ENCODE measurements around the gene WDFY4.

DNA sequence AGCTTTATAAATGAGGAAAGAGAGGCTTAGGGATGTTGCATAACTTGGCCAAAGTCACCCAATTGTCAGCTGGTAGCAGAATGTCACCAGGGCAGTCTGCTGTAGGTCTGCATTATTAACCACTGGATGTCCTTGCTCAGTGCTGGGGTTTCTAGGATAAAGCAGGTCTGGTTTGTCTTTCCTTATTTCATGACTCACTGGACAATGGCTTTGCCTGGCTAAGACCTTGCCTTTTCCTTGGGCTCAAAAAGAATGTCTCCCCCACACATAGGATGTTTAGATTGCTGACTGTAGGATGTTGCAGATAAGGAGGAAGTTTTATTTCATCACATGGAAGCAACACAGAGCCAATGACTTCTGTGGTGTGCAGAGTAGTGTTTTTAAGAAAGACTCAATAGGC, 29.4 kb downstream of the WDFY4 start:
- TF ChIP-seq, protein P1, sequence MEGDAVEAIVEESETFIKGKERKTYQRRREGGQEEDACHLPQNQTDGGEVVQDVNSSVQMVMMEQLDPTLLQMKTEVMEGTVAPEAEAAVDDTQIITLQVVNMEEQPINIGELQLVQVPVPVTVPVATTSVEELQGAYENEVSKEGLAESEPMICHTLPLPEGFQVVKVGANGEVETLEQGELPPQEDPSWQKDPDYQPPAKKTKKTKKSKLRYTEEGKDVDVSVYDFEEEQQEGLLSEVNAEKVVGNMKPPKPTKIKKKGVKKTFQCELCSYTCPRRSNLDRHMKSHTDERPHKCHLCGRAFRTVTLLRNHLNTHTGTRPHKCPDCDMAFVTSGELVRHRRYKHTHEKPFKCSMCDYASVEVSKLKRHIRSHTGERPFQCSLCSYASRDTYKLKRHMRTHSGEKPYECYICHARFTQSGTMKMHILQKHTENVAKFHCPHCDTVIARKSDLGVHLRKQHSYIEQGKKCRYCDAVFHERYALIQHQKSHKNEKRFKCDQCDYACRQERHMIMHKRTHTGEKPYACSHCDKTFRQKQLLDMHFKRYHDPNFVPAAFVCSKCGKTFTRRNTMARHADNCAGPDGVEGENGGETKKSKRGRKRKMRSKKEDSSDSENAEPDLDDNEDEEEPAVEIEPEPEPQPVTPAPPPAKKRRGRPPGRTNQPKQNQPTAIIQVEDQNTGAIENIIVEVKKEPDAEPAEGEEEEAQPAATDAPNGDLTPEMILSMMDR (IDR thresholded peaks at IDR 0.05), result no peak
- TF ChIP-seq POLR2AphosphoS5 (IDR thresholded peaks at IDR 0.05), result no peak
